H1 (cell line): ENCODE data around the gene OSBP2.

ENCODE experiments used
- BCL11A ChIP-seq, 2 experiments: IDR thresholded peaks; one replicate each; pipeline ENCODE4 v1.6.1; 2011; ENCODE audit warnings: low read depth in 2 of 2, low read length in 2 of 2, mild to moderate bottlenecking in 2 of 2
- CHD2 ChIP-seq: IDR thresholded peaks from 2 replicates; pipeline ENCODE4 v1.6.1; 2012; ENCODE audit warnings: low read length, improper control_type of control experiment
- CREB1 ChIP-seq: IDR thresholded peaks from 2 replicates; pipeline ENCODE4 v1.6.1; 2012; ENCODE audit warnings: inconsistent platforms
- CTCF ChIP-seq, 3 experiments: IDR thresholded peaks; 1 replicate in 2 of 3; 2 replicates in 1 of 3; pipeline versions ENCODE4 v1.5.1 to v1.6.1; 2011; ENCODE audit warnings: low read length in 3 of 3, mild to moderate bottlenecking in 3 of 3, inconsistent platforms in 2 of 3, low read depth in 1 of 3, moderate library complexity in 1 of 3; ENCODE audit not compliant: insufficient read depth in 1 of 3; ENCODE audit errors: control extremely low read depth in 1 of 3
- EP300 ChIP-seq, 2 experiments: IDR thresholded peaks; 1 replicate in 1 of 2; 2 replicates in 1 of 2; pipeline ENCODE4 v1.6.1; 2011 to 2012; ENCODE audit warnings: low read depth in 2 of 2, low read length in 2 of 2, mild to moderate bottlenecking in 2 of 2, borderline replicate concordance in 1 of 2, inconsistent platforms in 1 of 2, moderate library complexity in 1 of 2
- EZH2 ChIP-seq: fragments of 200-600 bp; sonication (generic); IDR thresholded peaks from 2 replicates; pipeline ENCODE4 v1.7.1; 2012; ENCODE audit warnings: low read depth, mild to moderate bottlenecking, moderate library complexity, low read length, inconsistent platforms; ENCODE audit not compliant: severe bottlenecking
- SIX5 ChIP-seq: IDR thresholded peaks from 2 replicates; pipeline ENCODE4 v1.6.1; 2011; ENCODE audit warnings: mild to moderate bottlenecking, low read depth, low read length
- TAF1 ChIP-seq: IDR thresholded peaks from 2 replicates; pipeline ENCODE4 v1.6.1; 2011; ENCODE audit warnings: mild to moderate bottlenecking, low read depth, low read length
- USF2 ChIP-seq: IDR thresholded peaks from 2 replicates; pipeline ENCODE4 v1.6.1; 2011; ENCODE audit warnings: low read length, improper control_type of control experiment
- TF ChIP-seq, protein P1 (sequence below): IDR thresholded peaks from 2 replicates; pipeline ENCODE4 v1.6.1; 2011; ENCODE audit warnings: low read depth, mild to moderate bottlenecking, low read length; ENCODE audit not compliant: insufficient read depth

DNA sequence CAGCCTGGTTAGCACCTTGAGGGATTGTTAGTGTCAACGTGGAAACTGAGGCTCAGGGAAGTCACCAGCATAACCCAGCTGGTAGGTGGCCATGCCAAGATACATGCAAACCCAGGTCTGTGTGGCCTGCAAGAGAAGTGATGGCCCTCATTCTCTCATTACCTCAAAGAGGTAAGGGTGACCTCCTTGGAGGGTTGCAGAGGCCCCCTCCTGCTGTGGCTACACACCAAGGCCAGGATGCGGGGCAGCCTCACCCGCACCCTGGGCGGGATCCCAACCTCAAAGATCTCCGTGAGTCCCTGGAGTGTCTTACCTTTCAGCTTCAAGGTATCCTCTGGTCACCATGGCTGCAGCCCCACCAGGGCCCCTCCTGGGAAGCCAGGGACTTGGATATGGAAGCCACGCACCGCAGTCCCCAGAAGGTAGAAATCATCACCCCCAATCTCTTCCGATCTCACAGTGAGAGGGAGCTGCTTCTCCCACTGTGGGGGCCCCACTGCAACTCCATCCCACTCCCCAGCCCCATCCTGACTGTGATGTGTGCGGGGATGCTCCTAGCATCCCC lies 178.5 kb downstream of the OSBP2 start:
- no peak for TF ChIP-seq CREB1
- no peak for TF ChIP-seq BCL11A (IDR thresholded peaks at IDR 0.05; ENCODE audit: low read depth in 2 of 2, low read length in 2 of 2)
- no peak for TF ChIP-seq TAF1
- no peak for TF ChIP-seq EP300 (IDR thresholded peaks at IDR 0.05; ENCODE audit: borderline replicate concordance in 1 of 2, low read depth in 2 of 2, low read length in 2 of 2)
- TF ChIP-seq, protein P1, sequence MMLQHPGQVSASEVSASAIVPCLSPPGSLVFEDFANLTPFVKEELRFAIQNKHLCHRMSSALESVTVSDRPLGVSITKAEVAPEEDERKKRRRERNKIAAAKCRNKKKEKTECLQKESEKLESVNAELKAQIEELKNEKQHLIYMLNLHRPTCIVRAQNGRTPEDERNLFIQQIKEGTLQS: no peak
- TF ChIP-seq CTCF (IDR thresholded peaks at IDR 0.05; ENCODE audit: control extremely low read depth in 1 of 3, insufficient read depth in 1 of 3, low read depth in 1 of 3, low read length in 3 of 3): no peak
- TF ChIP-seq EZH2: no peak
- TF ChIP-seq CHD2: no peak
- no peak for TF ChIP-seq SIX5
- no peak for TF ChIP-seq USF2
